HepG2 (cell line): ENCODE data around the gene EIF1. TPM values are rescaled to one million over a fixed set of nuclear protein-coding genes. Genes with fewer than 3 reads are reported as not detected.

ENCODE experiments used
- ATAC-seq: fragments of 200-7000 bp; cut with Tn5 transposase; 3 replicates; pipeline ENCODE4 v1.9.1; 2020; ENCODE audit warnings: mild to moderate bottlenecking, moderate library complexity
- BruUV-seq: library from RNA; stranded (reverse); fragments of 400-500 nt; replicated peaks from 2 replicates; lab custom pipeline; 2021; lab: Mats Ljungman, UMichigan
- CTCF ChIA-PET: fragments of 300-600 bp; formaldehyde crosslinking; extraction: SDS; loops from one replicate; lab custom pipeline; 2021; ENCODE audit warnings: low total read pairs, inconsistent platforms, low intra/inter-chr PET ratio; lab: Yijun Ruan, JAX
- POLR2A ChIA-PET: fragments of 350-600 bp; sonication (Branson Sonifier 250); formaldehyde crosslinking; loops from one replicate; lab custom pipeline; 2020; ENCODE audit warnings: antibody characterized with exemption, inconsistent platforms; lab: Yijun Ruan, JAX
- DNase-seq: peaks from one replicate; pipeline ENCODE4 v3.0.0-alpha.2; 2015; ENCODE audit warnings: low spot score
- FAIRE-seq: peaks from 3 replicates; lab custom pipeline; 2011; peaks lifted over from hg19 to GRCh38; lab: Jason Lieb, UNC
- H2AFZ ChIP-seq: one replicate; pipeline ENCODE4 v1.6.1; 2011; ENCODE audit warnings: low read length, inconsistent platforms
- H3K27ac ChIP-seq: fragments of 300-600 bp; 3 replicates; pipeline ENCODE4 v1.8.0; 2011; ENCODE audit warnings: mixed run types, mild to moderate bottlenecking, mixed read lengths, low read length, inconsistent platforms; ENCODE audit not compliant: insufficient read depth; ENCODE audit errors: extremely low read length
- H3K27me3 ChIP-seq, 2 experiments: fragments of 200-600 bp in 1 of 2; 2 replicates in 1 of 2; 3 replicates in 1 of 2; pipeline versions ENCODE4 v1.6.0 to v1.8.0; 2011; ENCODE audit warnings: low read length in 2 of 2, mild to moderate bottlenecking in 2 of 2, moderate library complexity in 2 of 2, inconsistent platforms in 1 of 2; ENCODE audit not compliant: insufficient read depth in 2 of 2, control insufficient read depth in 1 of 2
- H3K36me3 ChIP-seq, 2 experiments: fragments of 200-600 bp in 1 of 2; replicated peaks in 1 of 2; 2 replicates in 1 of 2; 3 replicates in 1 of 2; pipeline versions ENCODE4 v1.5.1 to v1.8.0; 2011; ENCODE audit warnings: low read length in 2 of 2, inconsistent platforms in 1 of 2; ENCODE audit not compliant: insufficient read depth in 2 of 2, control insufficient read depth in 1 of 2
- H3K4me1 ChIP-seq: 2 replicates; pipeline ENCODE4 v1.5.1; 2012; ENCODE audit warnings: low read length, inconsistent platforms; ENCODE audit not compliant: insufficient read depth
- H3K4me2 ChIP-seq: 2 replicates; pipeline ENCODE4 v1.6.0; 2011; ENCODE audit warnings: low read depth, low read length, inconsistent platforms
- H3K4me3 ChIP-seq, 3 experiments: fragments of 200-600 bp in 1 of 3; sonication (generic), shearing (Covaris generic) in 1 of 3; replicated peaks in 1 of 3; 2 replicates each; pipeline ENCODE4 v1.5.1; 2011 to 2016; ENCODE audit warnings: low read length in 3 of 3, inconsistent platforms in 2 of 3, low read depth in 2 of 3, mild to moderate bottlenecking in 2 of 3, control low read depth in 1 of 3, mixed read lengths in 1 of 3; ENCODE audit not compliant: insufficient read depth in 1 of 3
- H3K79me2 ChIP-seq: one replicate; pipeline ENCODE4 v1.6.1; 2011; ENCODE audit warnings: low read length, inconsistent platforms; ENCODE audit not compliant: insufficient read depth
- H3K9ac ChIP-seq: 2 replicates; pipeline ENCODE4 v1.6.0; 2011; ENCODE audit warnings: mild to moderate bottlenecking, low read depth, low read length, inconsistent platforms; ENCODE audit not compliant: insufficient read depth
- H3K9me3 ChIP-seq: 2 replicates; pipeline ENCODE4 v1.5.1; 2012; ENCODE audit warnings: mild to moderate bottlenecking, low read length
- H4K20me1 ChIP-seq: 2 replicates; pipeline ENCODE4 v1.6.0; 2011; ENCODE audit warnings: inconsistent platforms, mild to moderate bottlenecking, low read length, moderate library complexity; ENCODE audit not compliant: insufficient read depth
- GATAD2A ChIP-seq: IDR thresholded peaks from 2 replicates; pipeline ENCODE4 v1.6.1; 2016
- MTF2 ChIP-seq: sonication (generic); formaldehyde crosslinking; IDR thresholded peaks from 2 replicates; pipeline ENCODE4 v1.5.0; 2020; ENCODE audit warnings: missing genetic modification reagents, borderline replicate concordance
- POLR2A ChIP-seq, 2 experiments: IDR thresholded peaks; 2 replicates each; pipeline ENCODE4 v1.6.1; 2011; ENCODE audit warnings: low read depth in 2 of 2, low read length in 2 of 2, mild to moderate bottlenecking in 1 of 2, moderate library complexity in 1 of 2; ENCODE audit not compliant: insufficient read depth in 1 of 2
- POLR2AphosphoS2 ChIP-seq: IDR thresholded peaks from 2 replicates; pipeline ENCODE4 v1.6.1; 2011; ENCODE audit warnings: low read depth, low read length, improper control_type of control experiment
- SOX13 ChIP-seq, 3 experiments: fragments of 450-650 bp in 1 of 3; sonication (generic) in 1 of 3; formaldehyde crosslinking in 1 of 3; IDR thresholded peaks in 2 of 3; conservative IDR thresholded peaks in 1 of 3; 2 replicates each; pipeline versions ENCODE4 v1.5.0 to v1.6.1; 2016 to 2020; ENCODE audit warnings: antibody characterized with exemption in 1 of 3, mild to moderate bottlenecking in 1 of 3, missing compliant biosample characterization in 1 of 3, missing genetic modification reagents in 1 of 3, moderate library complexity in 1 of 3
- TOPORS ChIP-seq: sonication (generic); formaldehyde crosslinking; IDR thresholded peaks from 2 replicates; pipeline ENCODE4 v1.8.0; 2023; ENCODE audit warnings: mild to moderate bottlenecking, missing genetic modification reagents
- ZNF563 ChIP-seq: sonication (generic); formaldehyde crosslinking; IDR thresholded peaks from 2 replicates; pipeline ENCODE4 v1.8.0; 2022; ENCODE audit warnings: mild to moderate bottlenecking, moderate library complexity, missing genetic modification reagents
- WGBS: methylation state at CpG from one replicate; pipeline ENCODE4 v1.1.6; 2017; ENCODE audit warnings: low lambda C conversion rate; 5-methylcytosine and 5-hydroxymethylcytosine counted together
- in situ Hi-C: cut with HindIII; loops from 2 replicates; pipeline ENCODE4 v1.10.0; 2017; ENCODE audit warnings: low pct_unique_long_range_greater_than_20kb; ENCODE audit not compliant: extremely low pct_ligation_motif_present
- intact Hi-C: fragments of 100-400 bp; cut with micrococcal nuclease; formaldehyde crosslinking; loops from one replicate; pipeline ENCODE4 v1.10.0; 2022; ENCODE audit not compliant: unreplicated experiment
- polyA plus RNA-seq, 8 experiments: library from polyadenylated mRNA; depleted of rRNA in 3 of 8; stranded (reverse) in 7 of 8; unstranded in 1 of 8; fragments of >200 nt; fragmentation: Illumina TruSeq in 4 of 8; extraction: Trizol in 4 of 8; gene quantifications; 2 replicates each; pipeline versions ENCODE4 v1.2.1 to v1.2.3, GENCODE V29; 2011 to 2016; ENCODE audit warnings: low read depth in 4 of 8, missing spikeins in 1 of 8, mixed read lengths in 1 of 8; ENCODE audit not compliant: insufficient read depth in 1 of 8
- total RNA-seq, 5 experiments: library from RNA; depleted of rRNA; stranded (reverse); fragments of >200 nt; fragmentation: Illumina TruSeq; extraction: Trizol; gene quantifications; 2 replicates each; pipeline ENCODE4 v1.2.3, GENCODE V29; 2016; ENCODE audit warnings: low read depth in 1 of 5
- TF ChIP-seq, protein P1 (sequence below): conservative IDR thresholded peaks from 2 replicates; pipeline ENCODE4 v1.6.1; 2018; ENCODE audit warnings: missing genetic modification reagents

The EIF1 gene
- total and polyA plus RNA-seq, 2 of the 13 experiments (the other 11 are each of a cell fraction or from before 2014, with no cell fraction given) = 147 to 517 TPM

DNA sequence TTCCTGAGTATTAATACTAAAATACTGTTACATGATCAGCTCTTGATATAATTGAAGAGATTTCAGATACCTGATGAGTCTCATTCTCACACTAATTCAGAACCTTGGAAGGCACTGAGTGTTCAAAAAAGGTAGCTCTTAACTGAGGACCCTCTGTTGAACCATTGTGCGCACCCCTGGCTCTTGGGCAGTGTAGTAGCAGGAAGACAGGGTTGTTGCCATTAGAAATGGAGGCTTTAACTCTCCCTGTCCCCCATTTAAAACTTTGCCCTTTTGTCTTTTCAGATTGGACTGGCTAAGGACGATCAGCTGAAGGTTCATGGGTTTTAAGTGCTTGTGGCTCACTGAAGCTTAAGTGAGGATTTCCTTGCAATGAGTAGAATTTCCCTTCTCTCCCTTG lies 1.8 kb downstream of the EIF1 start:
- POLR2A ChIA-PET = interaction anchor here (1.3 to 6.6 kb wide), 9 partner anchors 12 to 1043 kb away, joined by 4 to 443 read pairs (median 16); partner anchors contain the start of genes ACLY, P3H4 and SMARCE1
- no peak for ATAC-seq
- TF ChIP-seq GATAD2A (CRISPR knock-in tag) = no peak
- 0 out of 2 replicates have a peak, but pooled peaks have one; percentile 13 for TF ChIP-seq TOPORS (CRISPR knock-in tag)
- 0 out of 2 replicates have a peak, but pooled peaks have one; percentile 5 for TF ChIP-seq POLR2AphosphoS2
- peak in 1 of 2 experiments; percentile 6; a peak in 1 of 4 replicates for TF ChIP-seq POLR2A (IDR thresholded peaks at IDR 0.05; ENCODE audit: insufficient read depth in 1 of 2, low read depth in 2 of 2, low read length in 2 of 2)
- TF ChIP-seq MTF2 = 0 out of 2 replicates have a peak, but pooled peaks have one; percentile 18
- TF ChIP-seq SOX13 (IDR thresholded peaks at IDR 0.05) = no peak
- TF ChIP-seq SOX13 (CRISPR knock-in tag; conservative IDR thresholded peaks at IDR 0.05 in 1 of 2, IDR thresholded peaks at IDR 0.05 in 1 of 2) = peak in 1 of 2 experiments; percentile 93; a peak in 1 of 4 replicates
- no peak for TF ChIP-seq ZNF563 (CRISPR knock-in tag)
- TF ChIP-seq, protein P1, sequence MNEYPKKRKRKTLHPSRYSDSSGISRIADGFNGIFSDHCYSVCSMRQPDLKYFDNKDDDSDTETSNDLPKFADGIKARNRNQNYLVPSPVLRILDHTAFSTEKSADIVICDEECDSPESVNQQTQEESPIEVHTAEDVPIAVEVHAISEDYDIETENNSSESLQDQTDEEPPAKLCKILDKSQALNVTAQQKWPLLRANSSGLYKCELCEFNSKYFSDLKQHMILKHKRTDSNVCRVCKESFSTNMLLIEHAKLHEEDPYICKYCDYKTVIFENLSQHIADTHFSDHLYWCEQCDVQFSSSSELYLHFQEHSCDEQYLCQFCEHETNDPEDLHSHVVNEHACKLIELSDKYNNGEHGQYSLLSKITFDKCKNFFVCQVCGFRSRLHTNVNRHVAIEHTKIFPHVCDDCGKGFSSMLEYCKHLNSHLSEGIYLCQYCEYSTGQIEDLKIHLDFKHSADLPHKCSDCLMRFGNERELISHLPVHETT (CRISPR knock-in tag) = no peak
- TF ChIP-seq, all 625 proteins: peak for 5
- intact Hi-C loops (no loop called here), in situ Hi-C loops (no loop called here)
- Histone ChIP-seq H4K20me1 (peaks cover 39% of the 10 kb centered on the region), H3K9ac (peak overlapping the region; percentile 100), H3K36me3 (peaks cover 22 to 46% of the 10 kb centered on the region in 2 experiments), H3K4me3 (peak overlapping the region; percentile 81 to 99 (median 88)), H3K4me2 (peak overlapping the region; percentile 99), H3K79me2 (peaks cover 18% of the 10 kb centered on the region), H3K4me1 (peaks cover 29% of the 10 kb centered on the region), H3K9me3 (no peaks in the 10 kb centered on the region), H3K27me3 (no peaks in the 10 kb centered on the region; a peak in 2 of 5 replicates), H2AFZ (no peak overlapping the region), H3K27ac (peak overlapping the region; percentile 99)
- whole genome bisulfite sequencing = 85% methylated on average over 2 of the region's 2 CpGs
- CTCF ChIA-PET = no interaction called here
- BruUV-seq = no TSS peak
- DNase-seq (no peak), FAIRE-seq (no peak)
